NCI-H1105 (cell line): ENCODE results near the gene CCDC85C.

Source experiments
- DNase-seq: peaks from one replicate; lab custom pipeline; 2025; lab: John Stamatoyannopoulos, UW

CCDC85C gene

DNA sequence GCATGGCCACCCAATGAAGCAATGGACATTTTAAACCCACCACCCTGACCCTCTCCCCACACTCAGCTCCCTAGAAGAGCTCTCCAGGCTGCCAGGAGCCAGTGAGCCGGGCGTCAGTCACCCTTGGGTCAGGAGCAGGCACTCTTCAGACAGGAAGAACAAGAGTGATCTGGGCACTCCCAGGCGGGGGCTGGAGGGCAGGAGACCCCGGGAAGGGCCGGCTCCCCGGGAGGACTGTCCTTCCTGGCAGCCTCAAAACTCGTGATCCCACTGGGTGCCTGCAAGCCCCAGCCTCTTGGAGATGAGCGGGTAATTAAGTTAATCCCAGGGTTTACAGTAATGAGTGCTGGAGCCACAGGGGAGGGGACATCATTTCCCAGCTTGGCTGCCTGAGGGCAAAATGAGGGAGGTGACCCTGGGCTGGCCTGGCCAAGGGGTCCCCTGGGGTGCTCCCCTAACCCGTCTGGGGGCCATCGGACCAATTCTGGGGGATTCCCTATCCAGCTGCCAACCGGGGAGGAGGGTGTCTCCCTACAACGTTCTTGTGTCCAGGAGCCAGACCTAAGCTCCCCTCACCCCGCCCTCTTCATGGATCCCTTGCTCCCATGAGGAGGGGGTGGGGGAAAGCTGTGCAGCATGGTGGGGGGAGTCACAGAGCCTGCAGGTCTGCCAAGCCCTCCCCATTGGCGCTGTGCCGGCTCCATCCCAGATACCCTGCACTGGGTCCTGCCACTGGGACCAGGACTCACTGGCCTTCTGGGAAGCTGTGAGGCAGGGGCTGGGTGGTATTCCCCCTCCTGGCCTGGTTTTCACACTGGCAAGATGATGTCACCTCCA lies 63.6 kb downstream of the CCDC85C start:
- no peak for DNase-seq

DNA sequence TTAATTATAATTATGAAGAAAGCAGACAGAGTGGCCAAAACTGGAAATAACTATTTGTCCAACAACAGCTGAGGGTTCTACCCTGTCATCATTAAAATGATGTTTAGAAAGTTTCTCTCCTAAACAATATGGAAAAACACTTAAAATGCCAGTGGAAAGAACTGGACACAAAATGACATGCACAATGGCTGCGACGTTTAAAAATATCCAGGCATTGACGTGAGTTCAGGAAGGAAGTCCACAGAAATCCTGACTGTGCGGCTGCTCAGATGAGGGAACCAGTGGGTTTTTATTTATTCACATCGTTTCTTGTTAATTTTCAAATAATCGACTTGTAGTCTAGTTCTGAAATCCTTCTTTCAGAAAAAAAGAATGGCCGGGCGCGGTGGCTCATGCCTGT lies 64.5 kb downstream of the CCDC85C start:
- DNase-seq: no peak

DNA sequence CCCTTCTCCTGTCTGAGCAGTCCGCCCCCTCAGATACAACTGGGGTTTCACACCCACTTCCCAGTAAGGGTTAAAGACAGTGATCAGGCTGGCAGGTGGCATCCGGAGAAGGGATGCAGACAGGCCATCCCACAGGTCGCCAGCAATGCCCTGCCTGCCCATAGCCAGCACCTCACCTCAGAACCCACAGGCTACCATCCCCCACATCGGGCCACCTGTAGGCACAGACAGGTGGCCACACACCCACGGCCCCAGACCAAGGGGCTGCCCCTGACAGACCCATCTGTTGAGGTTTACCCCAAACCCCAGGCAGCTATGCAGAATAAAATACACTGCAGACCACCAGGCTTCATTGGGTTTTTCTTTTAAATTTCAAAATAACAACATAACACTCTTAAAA lies 65.3 kb downstream of the CCDC85C start:
- DNase-seq: no peak

- no peak for DNase-seq
These were observed 65.7 kb downstream of the CCDC85C start for GRCh38 chr14:99538275-99538674.

DNA sequence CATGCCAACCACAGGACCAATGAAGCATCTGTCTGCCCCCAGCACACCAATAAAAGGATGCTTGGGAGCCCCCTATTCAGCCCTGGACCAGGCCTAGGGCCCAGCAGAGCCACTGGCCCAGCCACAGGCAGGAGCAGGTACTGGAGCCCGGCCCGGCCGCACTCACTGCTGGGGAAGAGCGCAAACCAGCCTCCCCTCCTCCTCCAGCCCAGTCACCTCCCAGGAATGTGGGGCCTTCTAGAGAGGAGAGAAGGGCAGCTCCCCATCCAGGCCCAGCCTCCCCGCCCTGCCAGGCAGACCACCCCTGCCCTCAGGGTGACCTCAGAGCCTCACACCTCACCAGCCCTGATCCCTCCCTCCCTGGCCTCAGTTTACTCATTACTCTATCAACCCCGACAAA lies 66.6 kb downstream of the CCDC85C start:
- DNase-seq: no peak

GRCh38 chr14:99535908-99536778 lies 67.9 kb downstream of the CCDC85C start:
- DNase-seq: no peak

- DNase-seq: no peak
These were observed 68.6 kb downstream of the CCDC85C start for GRCh38 chr14:99535448-99535847.

DNA sequence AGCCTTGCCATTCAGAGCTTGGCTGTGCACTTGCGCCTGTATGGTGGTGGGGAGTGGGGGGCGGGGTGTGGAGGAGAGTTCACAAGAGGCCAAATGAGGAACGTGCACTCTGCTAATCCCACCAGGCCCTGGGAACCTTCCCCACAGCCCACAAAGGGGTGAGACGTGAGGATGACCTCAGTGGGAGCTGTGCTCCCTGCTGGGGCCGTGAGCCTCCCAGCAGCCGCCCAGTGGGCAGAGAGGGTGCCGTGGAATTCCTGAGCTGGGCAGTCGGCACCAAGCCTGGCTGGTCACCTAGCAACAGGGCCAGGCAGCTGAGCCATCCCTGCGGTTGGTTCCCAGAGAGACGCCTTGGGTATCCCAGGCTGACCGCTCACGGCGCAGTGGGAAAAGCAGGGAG lies 69.1 kb downstream of the CCDC85C start:
- DNase-seq: no peak

DNA sequence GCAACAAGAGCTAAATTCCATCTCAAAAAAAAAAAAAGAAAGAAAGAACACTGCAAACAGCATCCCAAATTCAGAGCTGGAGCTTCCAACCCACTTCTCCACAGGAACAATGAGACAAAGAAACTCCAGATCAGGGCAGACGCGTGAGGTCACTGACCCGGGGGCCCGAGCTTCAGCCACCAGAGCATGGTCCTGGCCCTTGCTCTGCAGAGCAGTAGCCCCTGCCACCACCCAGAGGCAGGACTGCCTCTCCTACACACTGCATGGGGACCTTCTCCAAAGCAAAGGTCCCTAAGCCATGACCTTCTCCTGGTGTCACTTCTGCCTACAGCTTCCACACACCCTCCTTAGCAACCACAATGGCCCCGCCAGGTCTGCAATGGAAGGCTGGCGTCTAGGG lies 69.7 kb downstream of the CCDC85C start:
- no peak for DNase-seq

DNA sequence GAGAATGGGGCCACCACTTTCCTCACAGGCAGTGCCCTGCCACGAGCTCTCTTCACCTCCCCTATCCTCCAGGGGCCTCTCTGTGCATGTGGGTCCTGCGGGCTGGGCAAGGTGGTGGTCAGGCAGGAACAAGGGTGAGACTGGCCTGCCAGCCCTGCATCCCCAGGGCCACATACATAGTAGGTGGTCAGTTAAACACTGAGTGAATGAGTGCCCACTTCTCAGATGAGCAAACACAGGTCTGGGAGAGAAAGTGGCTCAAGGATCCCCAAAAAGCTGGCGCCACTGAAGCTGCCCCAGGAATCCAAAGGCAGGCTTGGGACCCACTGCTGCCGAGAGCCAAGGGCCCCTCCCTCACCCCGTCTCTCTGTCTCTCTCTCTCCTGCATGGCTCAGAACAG lies 71.7 kb downstream of the CCDC85C start:
- DNase-seq: no peak

- DNase-seq: no peak
These were observed 72.5 kb downstream of the CCDC85C start for GRCh38 chr14:99531251-99532096.

DNA sequence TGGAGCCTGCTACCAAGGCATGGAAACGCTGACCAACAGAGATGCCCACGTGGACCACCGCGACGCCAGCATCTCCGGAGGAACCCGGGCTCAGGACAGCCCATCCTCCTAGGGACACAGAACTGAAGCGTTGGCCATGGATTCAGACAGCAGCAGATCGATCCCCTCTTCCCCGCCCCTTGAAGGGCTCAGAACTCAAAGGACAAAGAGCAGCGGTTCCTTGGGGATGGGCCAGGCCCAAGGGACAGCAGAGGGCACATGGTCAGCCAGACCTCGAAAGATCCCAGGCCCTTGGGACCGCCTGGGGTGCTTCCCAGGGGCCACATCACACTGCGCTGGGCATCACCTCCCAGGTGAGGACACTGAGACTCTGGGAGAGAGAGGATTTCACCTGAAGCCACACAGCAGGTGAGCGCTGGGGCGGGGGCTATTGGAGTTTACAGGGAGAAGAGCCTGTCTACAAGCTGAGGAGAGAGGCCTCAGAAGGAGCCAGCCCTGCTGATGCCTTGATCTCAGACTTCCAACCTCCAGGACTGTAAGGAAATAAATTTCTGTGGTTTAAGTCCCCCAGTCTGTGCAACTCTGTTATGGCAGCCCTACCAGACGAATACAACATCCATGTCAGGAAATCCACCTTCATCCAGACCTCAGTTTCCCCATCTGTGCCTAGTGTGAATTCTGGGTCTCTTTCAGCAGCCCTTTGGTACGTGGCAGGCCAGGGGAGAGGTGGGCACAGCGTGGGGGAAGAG lies 73.4 kb downstream of the CCDC85C start:
- no peak for DNase-seq

- DNase-seq: no peak
These were observed 74.1 kb downstream of the CCDC85C start for GRCh38 chr14:99529899-99530298.

DNA sequence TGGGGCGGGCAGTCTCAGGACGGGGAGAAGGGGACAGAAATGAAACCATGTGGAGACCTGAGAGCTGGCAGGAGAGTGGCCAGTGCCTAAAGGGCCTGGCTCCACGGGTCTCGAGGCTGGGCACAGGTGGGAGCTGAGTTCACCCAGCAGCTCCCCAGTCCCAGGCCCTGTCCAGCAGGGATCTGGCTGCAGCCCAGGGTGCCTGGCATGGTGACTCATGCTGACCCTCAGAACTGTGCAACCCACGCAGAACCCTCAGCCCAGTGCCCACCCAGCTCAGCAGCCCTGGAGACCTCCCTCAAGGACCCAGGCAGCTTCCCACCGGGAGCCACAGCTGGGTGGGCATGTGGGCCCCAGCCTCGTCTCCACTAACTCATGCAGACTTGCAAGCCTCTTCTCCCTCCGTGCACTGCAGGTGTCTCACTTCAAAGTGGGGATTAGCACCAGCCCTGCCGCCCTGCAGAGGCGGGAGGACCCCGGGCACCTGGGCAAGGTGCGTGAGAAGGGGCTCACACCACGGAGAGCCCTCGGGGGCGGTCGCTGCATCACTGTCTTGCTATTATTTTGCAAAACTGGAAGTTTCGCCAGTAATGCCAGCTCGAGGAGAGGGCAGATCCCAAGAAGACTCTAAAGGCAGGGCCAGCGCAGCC lies 76.5 kb downstream of the CCDC85C start:
- no peak for DNase-seq

GRCh38 chr14:99527026-99527425 lies 77.0 kb downstream of the CCDC85C start:
- no peak for DNase-seq

DNA sequence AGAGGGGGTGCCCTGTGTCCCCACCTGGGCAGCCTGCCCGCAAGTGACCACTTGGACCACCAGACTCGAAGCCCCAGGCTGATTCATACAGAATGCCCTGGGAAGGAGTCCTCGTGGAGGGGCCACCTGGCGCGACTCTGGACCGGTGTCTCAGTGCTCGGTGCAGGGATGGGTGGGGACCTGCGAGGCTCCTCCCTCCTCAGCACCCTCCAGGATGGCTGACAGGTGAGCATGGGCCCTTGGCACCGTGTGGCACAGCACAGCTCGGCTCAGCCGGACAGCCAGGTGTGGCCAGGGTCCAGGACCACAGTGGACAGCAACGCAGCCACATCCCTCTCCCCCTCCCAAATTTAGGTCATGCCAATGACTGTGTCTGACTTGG lies 78.3 kb downstream of the CCDC85C start:
- no peak for DNase-seq

- no peak for DNase-seq
These were observed 79.0 kb downstream of the CCDC85C start for GRCh38 chr14:99524804-99525698.

DNA sequence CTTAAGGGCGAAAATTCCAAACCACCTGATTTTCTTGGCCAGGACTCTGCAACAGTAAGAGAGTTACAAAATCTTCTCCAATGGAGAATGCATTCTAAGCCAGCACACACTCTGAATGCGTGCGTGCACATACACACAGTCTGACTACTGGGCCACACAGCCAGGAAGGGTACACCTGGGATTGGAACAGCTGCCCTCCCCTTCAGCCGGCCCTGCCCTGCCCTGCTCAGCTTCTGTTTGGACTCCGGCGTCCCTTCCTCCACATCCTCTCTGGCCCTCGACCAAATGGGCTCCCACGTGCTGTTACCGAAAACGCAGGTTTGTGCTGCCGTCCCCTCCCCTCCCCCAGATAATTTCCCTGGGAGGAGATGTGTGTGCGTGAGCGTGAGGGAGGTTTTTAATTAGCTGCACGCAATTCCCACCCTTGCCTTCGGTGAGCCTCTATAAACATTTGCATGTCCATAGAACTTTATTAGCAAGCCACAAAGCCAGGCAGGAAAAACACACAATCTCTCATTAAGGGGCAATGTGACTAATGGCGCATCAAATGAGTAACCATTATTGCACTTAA lies 79.8 kb downstream of the CCDC85C start:
- DNase-seq: no peak

GRCh38 chr14:99523704-99524055 lies 80.3 kb downstream of the CCDC85C start:
- no peak for DNase-seq
